WTC11 (cell line): ENCODE results near the gene C2orf80. TPM values are rescaled to one million over a fixed set of nuclear protein-coding genes. Genes with fewer than 3 reads are reported as not detected.
"Not testable (repeated sequence)": the region's sequence is repeated elsewhere in the genome, so short reads cannot be mapped to it uniquely, and the experiment has no call there.

ENCODE experiments used
- ATAC-seq: fragments of 200-7000 bp; cut with Tn5 transposase; 2 replicates; pipeline ENCODE4 v1.10.0; 2021; ENCODE audit warnings: mild to moderate bottlenecking, moderate library complexity
- CTCF ChIA-PET: fragments of 300-600 bp; sonication (Branson Sonifier 250); formaldehyde crosslinking; loops from one replicate; lab custom pipeline; 2021; ENCODE audit warnings: antibody characterized with exemption; lab: Charles Lee
- POLR2A ChIA-PET: fragments of 350-600 bp; sonication (Branson Sonifier 250); formaldehyde crosslinking; loops from one replicate; lab custom pipeline; 2021; ENCODE audit warnings: antibody characterized with exemption; lab: Charles Lee
- DNase-seq: peaks from one replicate; pipeline ENCODE4 v3.0.0; 2021; ENCODE audit warnings: low spot score
- H3K27ac Mint-ChIP-seq: 2 replicates; pipeline ENCODE4 v1.8.0; 2021; ENCODE audit warnings: mixed read lengths
- H3K27me3 Mint-ChIP-seq: 2 replicates; pipeline ENCODE4 v1.8.0; 2021; ENCODE audit warnings: low read depth, mild to moderate bottlenecking, moderate library complexity, mixed read lengths
- H3K36me3 Mint-ChIP-seq: 2 replicates; pipeline ENCODE4 v1.8.0; 2021; ENCODE audit warnings: mixed read lengths
- H3K4me1 Mint-ChIP-seq: 2 replicates; pipeline ENCODE4 v1.8.0; 2022; ENCODE audit warnings: mixed read lengths
- H3K4me3 Mint-ChIP-seq: 2 replicates; pipeline ENCODE4 v1.8.0; 2021; ENCODE audit warnings: mild to moderate bottlenecking, moderate library complexity, mixed read lengths
- H3K9me3 Mint-ChIP-seq: 2 replicates; pipeline ENCODE4 v1.8.0; 2021; ENCODE audit warnings: mixed read lengths
- EMX1 ChIP-seq: fragments of 250-450 bp; sonication (Bioruptor Pico); IDR thresholded peaks from 2 replicates; pipeline ENCODE4 v1.8.0; 2021; ENCODE audit warnings: mild to moderate bottlenecking
- FOXK1 ChIP-seq: sonication (generic); formaldehyde crosslinking; IDR thresholded peaks from 2 replicates; pipeline ENCODE4 v1.8.0; 2022; ENCODE audit warnings: mild to moderate bottlenecking, moderate library complexity, missing genetic modification reagents
- GRHL2 ChIP-seq: fragments of 250-450 bp; sonication (Bioruptor Pico); IDR thresholded peaks from 2 replicates; pipeline ENCODE4 v1.8.0; 2022; ENCODE audit warnings: mild to moderate bottlenecking, moderate library complexity; ENCODE audit not compliant: insufficient replicate concordance, severe bottlenecking
- JUN ChIP-seq: sonication (generic); formaldehyde crosslinking; IDR thresholded peaks from 2 replicates; pipeline ENCODE4 v1.8.0; 2023; ENCODE audit warnings: mild to moderate bottlenecking, missing genetic modification reagents
- RORB ChIP-seq: fragments of 250-450 bp; sonication (Bioruptor Pico); IDR thresholded peaks from 2 replicates; pipeline ENCODE4 v1.9.0; 2021; ENCODE audit warnings: mild to moderate bottlenecking
- TCF7 ChIP-seq: sonication (generic); formaldehyde crosslinking; IDR thresholded peaks from 2 replicates; pipeline ENCODE4 v1.8.0; 2022; ENCODE audit warnings: mild to moderate bottlenecking, low read depth, missing genetic modification reagents, moderate library complexity
- ZNF138 ChIP-seq: sonication (generic); formaldehyde crosslinking; conservative IDR thresholded peaks from 2 replicates; pipeline ENCODE4 v1.8.1; 2022; ENCODE audit warnings: mild to moderate bottlenecking, moderate library complexity, missing genetic modification reagents
- ZNF232 ChIP-seq: sonication (generic); formaldehyde crosslinking; IDR thresholded peaks from 2 replicates; pipeline ENCODE4 v1.8.0; 2022; ENCODE audit warnings: mild to moderate bottlenecking, missing genetic modification reagents
- total RNA-seq: library from RNA; stranded (reverse); gene quantifications from 3 replicates; pipeline ENCODE4 v1.2.3, GENCODE V29; 2021
- TF ChIP-seq, protein P1 (sequence below): sonication (generic); formaldehyde crosslinking; IDR thresholded peaks from 2 replicates; pipeline ENCODE4 v1.8.0; 2022; ENCODE audit warnings: mild to moderate bottlenecking, missing genetic modification reagents
- TF ChIP-seq, protein P2 (sequence below): fragments of 250-450 bp; sonication (Bioruptor Pico); IDR thresholded peaks from 2 replicates; pipeline ENCODE4 v1.9.0; 2021; ENCODE audit warnings: mild to moderate bottlenecking, borderline replicate concordance
- TF ChIP-seq, protein P3 (sequence below): fragments of 250-450 bp; sonication (Bioruptor Pico); conservative IDR thresholded peaks from 2 replicates; pipeline ENCODE4 v1.9.0; 2021; ENCODE audit warnings: mild to moderate bottlenecking

C2orf80 gene
- total RNA-seq, 1 experiment from 2014 or later = 0.87 TPM

DNA sequence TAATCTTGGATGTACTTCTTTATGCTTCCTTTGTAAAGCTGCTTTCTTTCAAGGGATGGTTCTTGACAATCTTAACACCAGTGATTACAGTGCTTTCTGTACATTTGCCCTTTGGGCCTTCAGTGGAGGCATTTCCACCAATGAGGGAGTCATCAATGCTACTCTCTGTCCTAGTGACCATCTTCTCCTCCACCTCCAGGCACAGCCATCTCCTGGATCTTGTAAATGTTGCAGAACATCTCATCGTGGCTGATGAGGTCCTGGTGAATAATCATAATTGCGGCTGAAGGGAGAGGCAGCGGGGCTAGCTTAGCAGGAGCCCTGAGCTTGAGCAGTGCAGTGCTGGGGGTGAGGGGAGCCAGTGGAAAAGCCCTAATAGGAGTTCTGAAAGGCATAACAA is 32.5 kb upstream of the C2orf80 start:
- Mint-ChIP-seq H3K9me3 (peaks cover 6% of the 10 kb centered on the region), H3K36me3 (no peaks in the 10 kb centered on the region; the same call in none of the 2 replicates), H3K27ac (no peak overlapping the region), H3K27me3 (peaks cover 4% of the 10 kb centered on the region; the same call in 1 of the 2 replicates)
- DNase-seq (no peak), ATAC-seq (no peak)
- TF ChIP-seq TCF7 (CRISPR knock-in tag) (no peak), JUN (CRISPR knock-in tag) (no peak), RORB (CRISPR knock-in tag) (no peak)
- TF ChIP-seq, all 79 proteins: peak for 0
- POLR2A ChIA-PET = no interaction called here
- Mint-ChIP-seq H3K4me1 (no peaks in the 10 kb centered on the region), H3K4me3 (no peak overlapping the region)
- CTCF ChIA-PET = no interaction called here

DNA sequence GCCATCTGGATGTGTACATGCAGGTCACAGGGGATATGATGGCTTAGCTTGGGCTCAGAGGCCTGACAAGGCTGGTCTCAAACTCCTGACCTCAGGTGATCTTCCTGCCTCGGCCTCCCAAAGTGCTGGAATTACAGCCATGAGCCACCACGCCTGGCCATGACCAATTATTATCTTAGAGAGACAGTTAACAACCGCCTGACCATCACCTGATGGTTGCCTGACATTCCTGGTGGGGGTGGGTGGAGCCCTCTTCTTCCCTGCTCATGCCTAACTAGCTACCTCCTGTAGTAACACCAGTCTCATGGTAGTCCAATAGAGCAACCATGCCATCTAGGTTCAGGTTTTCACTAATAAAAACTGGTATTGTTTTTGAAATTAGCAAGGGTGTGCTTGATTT is 32.0 kb upstream of the C2orf80 start:
- DNase-seq, ATAC-seq, H3K4me3 Mint-ChIP-seq, H3K27me3 Mint-ChIP-seq, H3K4me1 Mint-ChIP-seq, CTCF ChIA-PET, H3K9me3 Mint-ChIP-seq, H3K36me3 Mint-ChIP-seq, H3K27ac Mint-ChIP-seq, POLR2A ChIA-PET: not testable (repeated sequence)

DNA sequence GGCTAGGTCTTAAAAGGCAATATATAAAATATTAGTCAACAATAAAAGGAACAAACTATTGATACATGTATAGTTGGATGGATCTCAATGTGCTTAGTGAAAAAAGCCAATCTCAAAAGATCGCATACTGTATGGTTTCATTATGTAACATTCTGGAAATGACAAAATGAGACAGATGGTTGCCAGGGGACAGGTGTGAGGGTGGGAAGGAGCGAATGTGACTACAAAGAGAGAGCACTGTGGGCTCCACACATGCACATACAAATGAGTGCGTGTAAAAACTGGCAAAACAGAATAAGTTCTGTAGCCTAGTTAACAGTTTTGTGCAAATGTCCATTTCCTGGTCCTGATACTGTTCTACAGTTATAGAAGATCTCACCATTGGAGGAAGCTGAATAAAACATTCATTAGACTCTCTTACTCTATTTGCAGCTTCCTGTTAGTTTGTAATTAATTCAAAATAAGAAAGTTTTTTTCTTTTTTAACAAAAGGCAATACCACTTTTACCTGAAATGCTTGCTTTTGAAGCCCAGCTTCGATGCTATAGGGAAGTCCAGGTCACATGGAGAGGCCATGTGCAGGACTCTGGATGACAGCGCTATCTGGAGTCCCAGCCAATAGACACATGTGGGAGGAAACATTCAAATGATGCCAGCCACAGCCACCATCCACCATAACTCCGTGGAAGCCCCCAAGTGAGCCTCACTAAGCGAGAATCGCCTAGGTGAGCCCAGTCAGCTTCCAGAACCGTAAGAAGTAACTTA is 21.0 kb upstream of the C2orf80 start:
- peaks cover 14% of the 10 kb centered on the region for H3K4me1 Mint-ChIP-seq
- no peaks in the 10 kb centered on the region for H3K9me3 Mint-ChIP-seq
- no peak overlapping the region for H3K4me3 Mint-ChIP-seq

DNA sequence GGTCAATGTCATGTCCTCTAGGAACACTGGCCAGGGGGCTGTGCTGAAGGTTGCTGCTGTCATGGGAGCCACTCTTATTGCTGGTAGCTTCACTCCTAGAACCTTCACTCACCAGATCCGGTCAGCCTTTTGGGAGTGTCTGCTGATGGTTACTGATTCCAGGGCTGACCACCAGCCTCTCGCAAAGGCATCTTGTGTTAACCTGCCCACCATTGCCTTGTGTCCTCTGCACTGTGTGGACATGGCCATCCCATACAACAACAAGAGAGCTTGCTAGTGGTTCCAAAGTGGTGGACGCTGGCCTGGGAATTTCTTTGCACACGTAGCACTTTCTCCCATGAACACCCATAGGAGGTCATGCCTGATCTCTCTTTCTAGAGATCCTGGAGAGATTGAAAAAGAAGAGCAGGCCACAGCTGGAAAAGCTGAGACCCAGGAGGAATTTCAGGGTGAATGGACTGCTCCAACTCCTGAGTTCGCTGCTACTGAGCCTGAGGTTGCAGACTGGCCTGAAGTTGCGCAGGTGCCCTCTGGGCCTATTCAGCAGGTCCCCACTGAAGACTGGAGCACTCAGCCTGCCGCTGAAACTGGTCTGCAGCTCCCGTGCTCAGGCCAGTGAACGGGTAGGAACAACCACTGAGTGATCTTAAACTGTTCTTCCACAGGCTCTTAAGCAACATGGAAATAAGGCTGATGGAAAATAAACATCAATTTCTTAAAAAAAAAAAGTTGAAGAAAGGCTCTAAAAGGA is 18.7 kb upstream of the C2orf80 start:
- no peak for DNase-seq
- no peak for ATAC-seq
- Mint-ChIP-seq H3K4me3 (no peak overlapping the region), H3K4me1 (peaks cover 4% of the 10 kb centered on the region; the same call in 1 of the 2 replicates), H3K27ac (no peak overlapping the region), H3K36me3 (no peaks in the 10 kb centered on the region), H3K27me3 (no peaks in the 10 kb centered on the region), H3K9me3 (no peaks in the 10 kb centered on the region)
- POLR2A ChIA-PET = no interaction called here
- CTCF ChIA-PET = interaction anchor here (2.0 kb wide), 1 partner anchor 33 kb away, joined by 10 read pairs; no protein-coding TSS in a partner anchor
- no peak for TF ChIP-seq GRHL2 (CRISPR knock-in tag)
- TF ChIP-seq, protein P1, sequence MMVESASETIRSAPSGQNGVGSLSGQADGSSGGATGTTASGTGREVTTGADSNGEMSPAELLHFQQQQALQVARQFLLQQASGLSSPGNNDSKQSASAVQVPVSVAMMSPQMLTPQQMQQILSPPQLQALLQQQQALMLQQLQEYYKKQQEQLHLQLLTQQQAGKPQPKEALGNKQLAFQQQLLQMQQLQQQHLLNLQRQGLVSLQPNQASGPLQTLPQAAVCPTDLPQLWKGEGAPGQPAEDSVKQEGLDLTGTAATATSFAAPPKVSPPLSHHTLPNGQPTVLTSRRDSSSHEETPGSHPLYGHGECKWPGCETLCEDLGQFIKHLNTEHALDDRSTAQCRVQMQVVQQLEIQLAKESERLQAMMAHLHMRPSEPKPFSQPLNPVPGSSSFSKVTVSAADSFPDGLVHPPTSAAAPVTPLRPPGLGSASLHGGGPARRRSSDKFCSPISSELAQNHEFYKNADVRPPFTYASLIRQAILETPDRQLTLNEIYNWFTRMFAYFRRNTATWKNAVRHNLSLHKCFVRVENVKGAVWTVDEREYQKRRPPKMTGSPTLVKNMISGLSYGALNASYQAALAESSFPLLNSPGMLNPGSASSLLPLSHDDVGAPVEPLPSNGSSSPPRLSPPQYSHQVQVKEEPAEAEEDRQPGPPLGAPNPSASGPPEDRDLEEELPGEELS (CRISPR knock-in tag) = no peak
- no peak for TF ChIP-seq ZNF232 (CRISPR knock-in tag)
- no peak for TF ChIP-seq FOXK1 (CRISPR knock-in tag)
- no peak for TF ChIP-seq EMX1 (CRISPR knock-in tag)

More for the DNA sequence above, 21.0 kb upstream of the C2orf80 start:
- no peak for DNase-seq
- Mint-ChIP-seq H3K27ac (no peak overlapping the region), H3K27me3 (no peaks in the 10 kb centered on the region), H3K36me3 (no peaks in the 10 kb centered on the region)
- CTCF ChIA-PET = interaction anchor here (0.6 kb wide), 1 partner anchor 164 kb away, joined by 3 read pairs; no protein-coding TSS in a partner anchor
- no peak for ATAC-seq
- no peak for TF ChIP-seq ZNF138 (CRISPR knock-in tag)
- TF ChIP-seq, protein P2, sequence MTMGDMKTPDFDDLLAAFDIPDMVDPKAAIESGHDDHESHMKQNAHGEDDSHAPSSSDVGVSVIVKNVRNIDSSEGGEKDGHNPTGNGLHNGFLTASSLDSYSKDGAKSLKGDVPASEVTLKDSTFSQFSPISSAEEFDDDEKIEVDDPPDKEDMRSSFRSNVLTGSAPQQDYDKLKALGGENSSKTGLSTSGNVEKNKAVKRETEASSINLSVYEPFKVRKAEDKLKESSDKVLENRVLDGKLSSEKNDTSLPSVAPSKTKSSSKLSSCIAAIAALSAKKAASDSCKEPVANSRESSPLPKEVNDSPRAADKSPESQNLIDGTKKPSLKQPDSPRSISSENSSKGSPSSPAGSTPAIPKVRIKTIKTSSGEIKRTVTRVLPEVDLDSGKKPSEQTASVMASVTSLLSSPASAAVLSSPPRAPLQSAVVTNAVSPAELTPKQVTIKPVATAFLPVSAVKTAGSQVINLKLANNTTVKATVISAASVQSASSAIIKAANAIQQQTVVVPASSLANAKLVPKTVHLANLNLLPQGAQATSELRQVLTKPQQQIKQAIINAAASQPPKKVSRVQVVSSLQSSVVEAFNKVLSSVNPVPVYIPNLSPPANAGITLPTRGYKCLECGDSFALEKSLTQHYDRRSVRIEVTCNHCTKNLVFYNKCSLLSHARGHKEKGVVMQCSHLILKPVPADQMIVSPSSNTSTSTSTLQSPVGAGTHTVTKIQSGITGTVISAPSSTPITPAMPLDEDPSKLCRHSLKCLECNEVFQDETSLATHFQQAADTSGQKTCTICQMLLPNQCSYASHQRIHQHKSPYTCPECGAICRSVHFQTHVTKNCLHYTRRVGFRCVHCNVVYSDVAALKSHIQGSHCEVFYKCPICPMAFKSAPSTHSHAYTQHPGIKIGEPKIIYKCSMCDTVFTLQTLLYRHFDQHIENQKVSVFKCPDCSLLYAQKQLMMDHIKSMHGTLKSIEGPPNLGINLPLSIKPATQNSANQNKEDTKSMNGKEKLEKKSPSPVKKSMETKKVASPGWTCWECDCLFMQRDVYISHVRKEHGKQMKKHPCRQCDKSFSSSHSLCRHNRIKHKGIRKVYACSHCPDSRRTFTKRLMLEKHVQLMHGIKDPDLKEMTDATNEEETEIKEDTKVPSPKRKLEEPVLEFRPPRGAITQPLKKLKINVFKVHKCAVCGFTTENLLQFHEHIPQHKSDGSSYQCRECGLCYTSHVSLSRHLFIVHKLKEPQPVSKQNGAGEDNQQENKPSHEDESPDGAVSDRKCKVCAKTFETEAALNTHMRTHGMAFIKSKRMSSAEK (CRISPR knock-in tag) = no peak
- TF ChIP-seq, protein P3, sequence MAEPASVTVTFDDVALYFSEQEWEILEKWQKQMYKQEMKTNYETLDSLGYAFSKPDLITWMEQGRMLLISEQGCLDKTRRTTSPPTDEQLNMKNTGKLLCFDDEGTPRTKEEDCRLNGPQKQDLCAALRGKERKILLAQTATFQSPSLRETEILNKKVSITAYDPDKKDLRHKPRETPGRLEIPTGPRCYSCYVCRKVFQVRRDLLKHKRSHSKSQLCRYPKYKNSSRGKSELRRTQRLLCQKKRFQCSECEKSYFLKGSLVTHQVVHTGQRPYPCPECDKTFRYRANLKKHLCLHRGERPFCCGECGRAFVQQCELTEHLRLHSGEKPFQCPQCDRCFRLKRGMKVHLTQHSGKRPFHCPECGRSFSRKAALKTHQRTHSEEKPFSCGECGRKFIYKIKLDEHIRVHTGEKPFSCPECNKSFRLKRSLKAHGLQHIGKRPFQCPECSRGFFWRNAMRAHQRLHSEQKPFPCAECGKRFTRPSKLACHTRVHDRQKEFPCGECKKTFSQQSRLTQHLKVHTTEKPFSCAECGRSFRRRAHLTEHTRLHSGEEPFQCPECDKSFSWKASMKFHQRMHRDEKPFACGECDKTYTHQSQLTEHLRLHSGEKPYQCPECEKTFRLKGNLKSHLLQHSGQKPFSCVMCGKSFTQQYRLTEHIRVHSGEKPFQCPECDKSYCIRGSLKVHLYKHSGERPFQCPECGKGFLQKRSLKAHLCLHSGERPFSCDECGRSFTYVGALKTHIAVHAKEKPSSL (CRISPR knock-in tag) = no peak
- POLR2A ChIA-PET = no interaction called here
